SHP77 treated with DMSO at 0.1 percent for 48 hours (cell line): ENCODE results near the gene FREM2.

ENCODE experiments used
- DNase-seq: peaks from one replicate; lab custom pipeline; 2025; lab: John Stamatoyannopoulos, UW

FREM2 gene

DNA sequence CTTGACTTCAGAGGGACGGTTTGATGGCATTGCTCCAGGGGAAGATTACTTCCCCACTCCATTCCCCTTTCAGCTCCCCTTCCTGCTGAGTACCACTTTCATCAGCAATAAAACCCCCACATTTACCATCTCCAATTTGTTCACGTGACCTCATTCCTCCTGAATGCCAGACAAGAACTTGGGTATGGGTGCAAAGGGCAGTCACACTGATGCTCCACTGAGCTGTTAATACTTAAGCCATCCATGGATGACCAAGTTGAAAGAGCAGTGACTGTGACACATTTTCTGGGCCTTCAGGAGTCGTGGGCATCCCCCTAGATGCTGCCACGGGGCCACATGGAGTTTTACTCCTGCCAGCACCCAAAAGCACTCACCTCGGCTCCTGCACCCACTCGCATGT lies 210.6 kb downstream of the FREM2 start:
- no peak for DNase-seq

DNA sequence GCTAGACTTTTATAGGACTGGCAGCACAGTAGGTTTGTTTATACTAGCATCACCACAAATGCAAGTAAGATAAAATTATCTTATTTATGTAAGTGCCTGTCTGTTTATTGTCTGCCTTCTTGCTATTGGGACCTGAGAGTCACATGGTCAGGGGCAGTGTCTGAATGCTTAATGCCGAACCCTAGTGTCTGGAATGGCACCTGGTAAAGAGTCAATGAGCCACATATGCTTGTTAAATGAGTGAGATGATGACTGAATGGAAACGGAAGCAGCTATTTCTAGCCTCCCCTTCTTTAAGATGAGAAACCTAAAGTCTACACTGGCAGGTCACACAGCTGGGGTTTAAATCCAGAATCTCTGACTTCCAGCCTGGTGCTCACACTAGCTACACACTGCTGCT lies 211.6 kb downstream of the FREM2 start:
- DNase-seq = no peak

DNA sequence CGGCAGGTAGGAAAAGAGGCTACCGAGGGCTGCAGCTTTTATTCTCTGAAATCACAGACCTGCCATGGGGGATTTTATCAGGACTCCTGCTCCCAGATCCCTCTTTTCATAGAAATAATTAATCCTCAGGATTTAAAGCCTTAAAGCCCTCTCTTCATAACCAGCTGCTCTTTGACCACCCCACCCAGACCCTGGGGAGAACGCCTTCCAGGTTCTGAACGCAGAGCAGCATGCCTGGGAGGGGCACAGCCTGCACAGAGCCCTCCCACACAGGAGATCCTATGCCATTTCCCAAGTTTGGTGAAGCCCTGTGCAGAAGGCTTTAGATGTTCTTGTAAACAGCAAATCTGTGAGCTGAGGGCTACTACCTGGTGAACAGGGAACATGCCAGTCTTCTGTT lies 212.7 kb downstream of the FREM2 start:
- no peak for DNase-seq

DNA sequence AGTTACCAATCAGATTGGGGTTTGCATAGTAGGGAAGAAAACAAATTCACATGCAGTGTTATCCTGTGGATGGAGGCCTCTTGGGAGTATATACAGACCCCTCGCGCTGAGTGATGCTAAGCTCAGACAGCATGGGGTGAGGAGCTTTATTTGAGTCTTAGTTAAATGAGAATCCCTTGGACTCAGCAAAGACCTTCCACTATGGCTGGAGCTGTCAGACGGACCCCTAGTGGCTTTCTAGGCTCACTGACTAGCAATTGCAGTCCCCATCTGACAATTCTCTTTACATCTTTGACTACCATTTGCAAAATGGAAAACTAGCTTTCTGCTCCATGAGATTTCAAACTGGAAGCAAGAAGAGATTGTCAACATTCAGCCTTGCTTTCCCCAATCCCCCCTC lies 213.3 kb downstream of the FREM2 start:
- no peak for DNase-seq

DNA sequence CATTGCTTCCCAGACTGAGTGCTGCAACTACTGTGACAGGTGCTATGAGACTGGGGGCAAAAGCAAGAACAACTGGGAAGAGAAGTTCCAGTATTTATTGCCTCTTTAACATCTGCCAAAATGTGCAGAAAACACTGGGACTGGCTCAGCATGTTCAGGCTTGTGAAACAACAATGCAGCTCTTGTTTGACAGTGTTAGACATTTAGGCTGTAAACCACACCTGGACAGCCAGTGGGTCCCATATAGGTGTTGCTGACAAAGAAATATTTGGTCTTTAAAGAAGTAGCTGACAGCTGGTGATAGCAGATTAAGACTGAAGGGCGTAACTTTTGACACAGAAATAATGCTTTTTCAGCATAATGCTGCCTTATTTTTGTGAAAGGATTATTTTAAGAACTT lies 215.7 kb downstream of the FREM2 start:
- DNase-seq = no peak

DNA sequence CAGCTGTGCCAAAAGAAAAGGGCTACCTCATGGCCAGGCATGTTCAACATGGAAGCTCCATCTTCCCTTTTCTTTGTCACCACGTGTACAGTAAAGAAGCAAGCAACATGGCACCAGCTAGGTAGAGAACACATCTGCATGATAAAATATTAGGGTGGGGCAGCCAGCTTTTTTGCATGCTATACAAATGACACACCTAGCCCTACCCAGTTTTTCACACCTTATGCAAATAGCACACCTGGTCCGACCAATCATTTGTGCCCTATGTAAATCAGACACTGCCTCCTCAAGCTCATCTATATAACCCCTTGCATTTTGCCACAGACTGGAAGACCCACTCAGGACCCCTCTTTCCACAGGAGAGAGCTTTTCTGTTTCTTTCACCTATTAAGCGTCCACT lies 218.2 kb downstream of the FREM2 start:
- DNase-seq = no peak

DNA sequence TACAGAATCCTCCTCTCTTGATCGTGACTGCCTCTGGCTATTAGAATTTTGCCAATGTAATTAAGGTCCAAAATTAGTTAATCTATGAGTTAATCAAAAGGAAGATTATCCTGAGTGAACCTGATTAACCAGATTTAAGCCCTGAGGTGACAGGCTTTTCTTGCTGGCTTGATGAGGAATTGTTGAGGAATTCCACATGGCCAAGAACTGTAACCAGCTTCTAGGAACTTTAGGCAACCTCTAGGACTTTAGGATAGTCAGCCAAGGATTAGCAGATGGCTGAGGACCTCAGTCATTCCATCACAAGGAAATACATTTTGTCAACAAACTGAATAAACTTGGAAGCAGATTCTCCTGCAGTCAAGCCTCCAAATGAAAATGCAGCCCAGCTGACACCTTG lies 219.0 kb downstream of the FREM2 start:
- no peak for DNase-seq

DNA sequence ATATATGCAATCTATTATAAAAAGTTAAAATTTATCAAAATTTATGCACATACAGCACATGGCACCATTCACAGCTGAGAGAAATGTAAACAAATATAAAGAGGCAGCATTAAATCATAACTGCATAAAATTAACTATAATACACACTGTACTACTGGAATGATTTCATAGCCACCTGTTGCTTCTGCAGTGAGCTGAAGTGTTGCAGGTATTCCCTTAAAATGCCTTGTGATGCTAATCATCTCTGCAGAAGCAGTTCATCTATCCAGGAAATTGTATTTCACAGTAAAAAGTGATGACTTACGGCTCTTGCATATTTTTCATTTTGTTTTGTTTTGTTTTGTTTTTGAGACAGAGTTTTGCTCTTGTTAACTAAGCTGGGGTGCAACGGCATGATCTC lies 221.7 kb downstream of the FREM2 start:
- DNase-seq = no peak

DNA sequence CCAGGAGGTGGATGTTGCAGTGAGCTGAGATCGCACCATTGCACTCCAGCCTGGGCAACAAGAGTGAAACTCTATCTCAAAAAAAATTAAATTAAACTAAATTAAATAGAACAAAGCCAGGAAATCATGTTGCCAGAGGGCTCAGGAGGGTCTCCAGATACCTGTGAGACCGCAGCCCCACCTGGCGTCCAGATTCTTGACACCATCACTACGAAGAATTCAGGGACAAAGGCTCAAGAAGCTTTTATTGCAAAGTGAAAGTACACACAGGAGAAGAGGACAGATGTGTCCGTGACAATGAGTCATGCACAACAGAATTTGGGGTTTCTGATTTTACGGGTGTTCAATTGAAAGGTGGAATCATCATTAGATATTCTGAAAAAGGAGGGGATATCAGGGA lies 227.2 kb downstream of the FREM2 start:
- no peak for DNase-seq

DNA sequence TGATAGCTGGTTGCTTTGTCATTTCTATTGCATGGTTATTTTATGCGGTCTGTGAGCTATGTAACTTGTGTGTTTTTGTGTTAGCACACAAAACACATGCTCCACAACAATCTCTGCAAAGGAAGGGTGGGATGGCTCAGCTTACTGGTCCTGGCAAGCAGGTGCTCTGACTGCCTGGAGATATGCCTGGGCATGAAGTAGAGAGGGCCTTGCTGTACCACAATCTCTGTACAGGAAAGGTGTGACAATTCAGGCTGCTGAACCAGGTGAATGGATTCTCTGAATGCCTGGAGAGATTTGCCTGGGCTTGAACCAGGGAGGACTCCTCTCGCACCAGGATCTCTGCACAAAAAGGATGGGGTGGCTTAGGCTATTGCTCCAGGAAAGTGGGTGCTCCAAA lies 234.2 kb downstream of the FREM2 start:
- DNase-seq = no peak

DNA sequence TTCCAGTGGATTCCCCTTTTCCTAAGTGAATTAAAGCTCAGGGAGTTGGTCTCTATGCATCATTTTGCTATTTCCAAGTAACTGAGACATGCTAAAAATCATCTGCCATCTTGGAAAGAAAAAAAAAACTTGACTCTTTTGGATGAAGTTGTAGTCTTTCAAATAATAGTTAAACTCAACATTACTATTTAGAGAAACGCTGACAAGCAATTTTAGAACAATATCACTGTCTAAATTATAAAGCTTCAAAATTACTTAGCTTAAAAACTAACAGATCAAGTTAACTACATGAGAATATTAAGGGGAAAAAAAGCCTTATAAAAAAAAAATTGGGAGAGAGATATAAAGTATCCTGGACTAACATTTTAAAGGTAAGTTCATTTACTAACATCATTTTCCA lies 235.3 kb downstream of the FREM2 start:
- DNase-seq = no peak

DNA sequence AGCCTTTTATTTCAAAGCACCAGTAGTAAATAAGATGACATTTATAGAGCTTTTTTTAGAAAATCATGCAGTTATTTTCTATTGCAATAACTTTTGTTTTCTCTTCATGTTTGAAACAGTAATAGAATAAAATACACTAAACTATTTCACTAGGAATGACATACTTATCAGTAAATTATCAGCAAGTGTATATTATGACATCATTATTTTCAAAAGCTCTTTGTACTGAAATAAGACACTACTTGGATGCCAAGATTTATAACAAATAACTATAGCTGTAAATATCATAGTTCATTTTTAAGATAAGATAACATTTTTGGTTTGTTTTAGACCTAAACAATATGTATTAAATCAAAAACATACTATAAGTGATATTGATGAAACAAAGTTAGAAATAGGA lies 246.9 kb downstream of the FREM2 start:
- no peak for DNase-seq
